NCI-H524 treated with DMSO at 0.1 percent for 48 hours (cell line): Measurements from ENCODE around the gene AP5B1.
"Not testable (repeated sequence)": the region's sequence is repeated elsewhere in the genome, so short reads cannot be mapped to it uniquely, and the experiment has no call there.

Experiments
- DNase-seq: peaks from one replicate; lab custom pipeline; 2025; lab: John Stamatoyannopoulos, UW

The AP5B1 gene

DNA sequence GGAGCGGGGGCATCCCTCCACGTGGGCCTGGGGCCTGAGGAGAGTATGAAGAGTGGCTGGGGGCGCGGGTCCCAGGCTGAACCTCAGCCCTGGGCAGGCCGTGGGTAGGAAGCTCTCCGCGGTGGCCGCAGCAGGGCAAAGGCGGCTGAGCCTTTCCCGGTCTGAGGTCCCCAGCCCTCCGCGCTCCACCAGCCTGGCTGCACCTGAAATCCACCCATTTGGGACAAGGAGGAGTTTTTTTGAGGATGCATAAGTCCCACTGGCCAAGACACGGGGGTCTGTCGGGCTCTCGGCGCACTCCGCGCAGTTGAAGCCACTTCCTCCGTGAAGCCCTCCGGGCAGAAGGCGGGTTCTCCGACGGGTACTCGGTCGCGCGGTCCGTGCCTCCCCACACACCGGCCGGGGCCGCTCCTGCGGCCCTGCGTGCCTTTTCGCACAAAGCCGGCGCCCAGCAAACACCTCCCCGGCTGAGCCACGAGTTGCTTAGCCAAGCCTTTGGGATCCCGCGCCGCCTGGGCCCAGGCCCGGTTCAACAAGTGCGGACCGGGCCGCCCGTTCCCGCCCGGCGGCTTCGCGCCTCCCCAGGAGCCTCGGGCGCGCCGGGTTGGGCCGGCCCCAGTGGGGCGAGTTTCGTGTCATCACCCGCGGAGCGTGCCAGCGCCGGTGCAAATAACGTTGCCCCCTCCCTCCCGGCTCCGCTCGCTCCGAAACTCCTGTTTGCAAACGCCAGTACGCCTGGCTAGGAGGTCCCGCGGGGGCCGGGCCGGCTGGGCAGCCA is 5.4 kb upstream of the AP5B1 start:
- DNase-seq, result no peak

GRCh38 chr11:65785319-65786007 is 4.7 kb upstream of the AP5B1 start:
- no peak for DNase-seq

DNA sequence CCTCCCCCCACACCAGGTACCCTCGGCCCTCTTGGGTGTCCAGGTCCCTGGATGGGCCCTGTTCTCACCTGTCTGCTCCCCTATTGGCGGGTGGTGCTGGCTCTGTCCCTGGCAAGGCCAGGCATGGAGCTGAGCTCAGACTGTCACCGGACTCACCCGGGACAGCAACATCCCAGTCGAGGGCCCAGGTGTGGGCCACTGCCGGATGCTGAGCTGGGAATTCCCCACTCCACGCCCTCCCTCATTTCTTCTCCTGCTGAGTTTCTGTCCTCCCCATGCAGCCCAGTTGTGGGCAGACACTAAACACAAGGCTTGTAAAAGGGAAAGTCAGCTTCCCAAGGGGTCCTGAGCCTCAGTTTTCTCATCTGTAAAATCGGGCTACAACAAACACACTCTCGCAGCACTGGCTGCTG is 2.0 kb upstream of the AP5B1 start:
- no peak for DNase-seq

DNA sequence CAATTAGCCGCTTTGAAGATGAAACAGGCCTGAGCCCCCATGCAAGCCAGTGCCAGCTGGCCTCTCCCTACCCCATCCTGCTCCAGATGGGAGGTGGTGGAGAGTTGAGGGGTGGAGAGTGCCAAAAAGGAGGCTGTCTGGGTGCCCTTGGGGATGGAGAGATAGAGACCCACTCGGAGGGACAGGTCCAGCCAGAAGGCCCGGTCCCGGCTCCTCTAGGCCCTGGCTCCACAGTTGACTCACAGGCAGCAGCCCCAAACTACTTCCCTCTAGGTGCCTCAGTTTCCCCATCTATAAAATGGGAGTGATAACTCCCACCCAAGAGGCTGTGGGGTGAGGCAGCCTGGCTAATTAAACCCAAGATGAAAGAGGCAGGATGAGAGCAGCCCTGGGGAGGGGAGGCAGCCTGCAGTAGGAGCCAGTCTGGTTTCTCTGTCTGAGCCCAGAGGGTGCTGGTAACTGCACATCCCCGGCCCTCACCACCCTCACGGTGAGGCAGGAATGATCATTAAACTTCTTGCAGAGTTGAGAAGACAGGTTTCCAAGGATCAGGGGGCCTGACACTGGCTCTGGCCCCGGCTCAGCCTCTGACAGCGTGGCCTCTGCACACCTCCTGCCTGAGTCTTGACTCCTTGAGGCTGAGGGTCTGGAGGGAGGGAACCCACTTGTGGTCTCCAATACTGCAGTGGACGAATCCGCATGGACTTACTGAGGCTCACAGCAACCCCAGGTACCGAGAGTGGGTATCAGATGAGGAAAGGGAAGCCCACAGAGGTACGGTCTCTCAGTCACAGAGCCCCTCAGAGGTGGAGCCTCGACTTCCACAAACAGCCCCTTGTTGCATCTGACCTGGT is 1.4 kb upstream of the AP5B1 start:
- no peak for DNase-seq

- DNase-seq, result no peak
Observed at GRCh38 chr11:65781152-65781961, 581 bp upstream of the AP5B1 start.

- no peak for DNase-seq
Observed at GRCh38 chr11:65779919-65780769, 632 bp downstream of the AP5B1 start.

GRCh38 chr11:65779669-65779918 is 1.2 kb downstream of the AP5B1 start:
- no peak for DNase-seq

GRCh38 chr11:65778901-65779668 is 1.7 kb downstream of the AP5B1 start:
- DNase-seq, result no peak

- DNase-seq, result no peak
Observed at GRCh38 chr11:65778431-65778900, 2.3 kb downstream of the AP5B1 start.

- no peak for DNase-seq
Observed at GRCh38 chr11:65777821-65778361, 2.9 kb downstream of the AP5B1 start.

- DNase-seq, result no peak
Observed at GRCh38 chr11:65777241-65777640, 3.5 kb downstream of the AP5B1 start.

GRCh38 chr11:65776710-65777141 is 4.0 kb downstream of the AP5B1 start:
- DNase-seq, result no peak

DNA sequence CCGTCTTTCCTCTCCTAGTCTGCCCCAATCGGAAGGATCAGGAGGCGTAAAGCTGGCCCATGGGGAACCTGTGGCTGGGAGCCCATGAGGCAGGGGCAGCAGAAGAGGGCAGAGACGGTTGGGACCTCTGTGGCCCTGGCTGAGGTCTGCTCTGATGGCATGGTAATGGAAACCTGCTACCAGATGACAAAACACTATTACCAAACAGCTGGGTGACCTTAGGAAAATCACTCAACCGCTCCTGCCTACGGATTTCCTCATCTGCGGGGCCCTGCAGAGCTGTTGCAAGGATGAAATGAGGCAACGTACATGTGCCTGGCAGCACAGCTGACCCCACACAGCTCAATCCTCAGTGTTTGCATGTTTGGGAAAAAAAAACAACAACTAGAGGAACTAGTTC is 4.6 kb downstream of the AP5B1 start:
- no peak for DNase-seq

DNA sequence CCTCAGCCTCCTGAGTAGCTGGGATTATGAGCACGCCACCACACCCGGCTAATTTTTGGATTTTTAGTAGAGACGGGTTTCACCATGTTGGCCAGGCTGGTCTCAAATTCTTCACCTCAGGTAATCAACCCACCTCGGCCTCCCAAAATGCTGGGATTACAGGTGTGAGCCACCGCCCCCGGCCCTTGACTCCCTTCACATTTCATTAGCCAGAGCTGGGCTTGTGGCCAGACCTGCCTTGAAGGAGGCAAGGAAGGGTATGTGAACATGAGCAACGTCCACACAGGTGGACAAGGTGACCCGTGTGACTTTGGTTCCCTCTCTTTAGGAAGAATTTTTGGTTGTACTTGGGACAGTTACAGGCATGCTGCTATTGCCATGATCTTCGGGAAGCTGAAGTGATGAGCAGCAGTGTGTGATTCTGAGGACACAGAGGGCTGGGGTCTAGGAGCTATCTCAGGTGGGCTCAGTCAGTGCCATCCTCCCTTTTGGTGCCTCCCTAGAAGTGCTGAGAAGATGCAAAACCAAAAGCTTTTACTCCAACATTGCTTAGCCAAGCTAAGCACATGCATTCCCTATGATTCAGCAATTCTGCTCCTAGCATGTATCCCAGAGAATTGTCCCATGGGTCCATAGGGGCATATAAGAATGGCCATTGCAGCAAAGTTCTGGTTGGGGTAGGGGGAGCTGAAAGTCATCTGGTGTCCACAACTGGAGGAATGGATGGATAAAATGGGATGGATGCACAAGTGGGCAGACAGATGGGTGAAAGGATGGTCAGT is 6.1 kb downstream of the AP5B1 start:
- no peak for DNase-seq

- no peak for DNase-seq
Observed at GRCh38 chr11:65773784-65774411, 6.9 kb downstream of the AP5B1 start.

- DNase-seq, result no peak
Observed at GRCh38 chr11:65771589-65772112, 9.1 kb downstream of the AP5B1 start.

DNA sequence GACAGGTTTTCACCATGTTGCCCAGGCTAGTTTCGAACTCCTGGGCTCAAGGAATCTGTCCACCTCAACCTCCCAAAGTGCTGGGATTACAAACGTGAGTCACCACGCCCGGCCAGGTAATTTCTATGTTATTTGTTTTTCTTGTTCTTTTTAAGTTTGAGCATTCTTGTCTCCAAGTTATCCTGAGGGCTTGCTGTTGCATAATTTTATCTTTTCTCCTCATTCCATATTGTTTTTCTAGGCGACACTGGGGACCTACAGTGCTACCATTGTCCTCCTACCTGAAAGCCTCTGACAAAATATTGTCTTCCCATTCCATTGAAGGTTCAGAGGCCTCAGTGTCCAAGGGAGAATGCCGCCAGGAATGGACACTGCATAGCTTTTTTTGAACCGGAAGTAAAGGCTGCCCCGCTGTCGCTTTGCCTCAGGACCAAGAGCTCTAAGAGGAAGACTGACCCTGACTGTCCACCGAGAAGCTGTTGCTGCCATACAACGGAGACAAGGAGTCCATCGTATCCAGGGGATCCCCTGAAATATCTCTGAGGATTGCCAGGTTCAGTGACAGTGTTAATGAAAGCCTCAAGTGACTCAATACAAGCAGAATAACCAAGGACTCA is 9.7 kb downstream of the AP5B1 start:
- no peak for DNase-seq

DNA sequence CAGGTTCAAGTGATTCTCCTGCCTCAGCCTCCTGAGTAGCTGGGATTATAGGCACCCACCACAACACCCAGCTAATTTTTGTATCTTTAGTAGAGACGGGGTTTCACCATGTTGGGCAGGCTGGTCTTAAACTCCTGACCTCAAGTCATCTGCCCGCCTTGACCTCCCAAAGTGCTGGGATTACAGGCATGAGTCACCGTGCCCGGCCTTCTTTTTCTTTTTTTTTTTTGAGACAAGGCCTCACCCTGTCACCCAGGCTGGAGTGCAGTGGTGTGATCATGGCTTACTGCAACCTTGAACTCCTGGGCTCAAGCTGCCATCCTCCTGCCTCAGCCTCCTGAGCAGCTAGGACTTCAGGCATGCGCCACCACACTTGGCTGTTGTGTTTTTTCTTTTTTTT is 13.0 kb downstream of the AP5B1 start:
- not testable (repeated sequence) for DNase-seq
